GM19372 (cell line): Measurements from ENCODE around the gene GRIA4.
"Not testable (repeated sequence)": the region's sequence is repeated elsewhere in the genome, so short reads cannot be mapped to it uniquely, and the experiment has no call there.

Source experiments
- ATAC-seq: cut with Tn5 transposase; IDR thresholded peaks from one replicate; pipeline ENCODE4 v1.9.1; 2021; ENCODE audit warnings: mild to moderate bottlenecking, low read depth, moderate library complexity; ENCODE audit not compliant: unreplicated experiment

Gene GRIA4

DNA sequence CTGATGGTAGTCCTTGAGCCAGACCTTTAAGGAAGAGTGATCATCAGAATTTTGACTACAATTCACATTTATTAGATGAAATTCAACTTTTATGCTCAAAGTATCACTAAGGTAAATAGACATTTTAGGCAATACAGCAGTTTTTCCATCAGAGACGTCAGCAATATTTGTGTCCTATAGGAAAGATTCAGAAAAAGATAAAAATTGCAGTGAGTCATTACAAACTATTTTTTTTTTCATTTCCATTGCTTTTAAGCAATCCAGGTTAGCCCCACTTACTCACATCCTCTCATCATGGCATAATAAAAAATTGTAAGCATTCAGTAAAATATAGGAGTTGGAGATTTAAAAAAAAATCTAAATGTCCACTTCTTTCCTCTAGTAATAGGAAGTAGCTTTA, 365.3 kb downstream of the GRIA4 start:
- ATAC-seq: no peak

DNA sequence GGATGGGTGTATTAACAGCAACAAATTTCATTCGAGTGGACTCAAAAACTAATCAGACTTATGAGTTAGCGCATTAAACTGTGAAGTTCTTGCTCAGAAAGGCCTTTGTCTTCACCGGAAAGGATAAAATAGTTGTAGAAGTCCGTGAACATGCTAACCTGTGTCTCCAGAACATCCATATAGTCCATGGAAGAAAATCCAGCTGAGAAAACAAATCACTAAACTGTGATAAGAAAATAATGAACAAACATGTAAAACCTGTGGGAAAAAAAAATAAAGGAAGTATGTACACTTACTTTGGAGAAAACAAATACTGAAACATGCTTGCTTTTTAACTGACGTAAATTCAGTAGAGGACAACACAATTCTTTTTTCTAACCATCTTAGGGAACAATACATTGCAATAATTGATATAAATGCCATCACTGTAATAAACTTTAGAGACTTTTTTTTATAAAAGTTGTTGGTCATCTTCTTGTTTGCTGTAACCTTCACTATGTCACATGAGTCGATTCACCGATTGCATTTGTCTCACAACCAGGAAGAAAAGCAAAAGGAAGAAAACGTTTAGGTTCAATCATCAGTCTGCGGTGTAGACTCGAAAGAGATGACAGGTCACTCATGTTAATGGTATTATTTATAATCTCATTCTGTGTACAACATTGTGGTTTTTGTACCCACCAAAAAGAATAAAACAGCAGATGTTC, 370.3 kb downstream of the GRIA4 start:
- ATAC-seq: no peak

DNA sequence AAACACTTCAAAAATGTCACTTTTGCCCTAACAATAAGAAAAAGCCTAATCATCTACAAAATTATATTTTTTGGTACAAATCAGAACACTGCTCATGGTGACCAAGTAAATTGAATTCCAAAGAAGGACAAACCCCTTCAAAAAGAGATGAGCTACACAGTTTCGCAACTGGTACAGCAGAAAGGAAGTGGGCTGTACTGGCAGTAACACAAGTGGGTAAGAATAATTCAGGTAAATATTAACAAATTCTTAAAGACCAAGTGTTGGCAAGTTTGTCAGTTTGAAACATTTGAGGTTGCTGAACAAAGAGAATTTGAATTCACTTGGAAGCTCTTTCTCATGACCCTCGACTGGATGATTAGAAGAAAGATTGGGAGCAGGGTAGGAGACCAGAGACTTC, 376.7 kb downstream of the GRIA4 start:
- ATAC-seq: no peak

DNA sequence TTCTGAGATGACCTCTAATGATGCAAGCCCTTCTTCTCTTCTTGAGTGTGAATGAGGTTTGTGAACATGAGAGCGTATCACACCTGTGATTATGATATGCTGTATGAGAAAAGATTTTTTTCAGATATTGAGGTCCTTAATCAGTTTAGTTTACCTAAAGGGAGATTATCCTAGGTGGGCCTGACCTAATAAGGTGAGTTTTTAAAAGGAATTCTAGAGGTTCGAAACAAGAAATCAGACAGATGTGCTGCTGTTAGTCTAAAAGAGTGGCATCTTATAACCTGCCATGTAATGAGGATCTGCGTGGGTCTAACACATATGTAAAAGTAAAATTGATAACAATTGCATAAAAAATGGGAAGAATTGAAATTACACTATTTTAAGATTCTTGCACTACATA, 378.3 kb downstream of the GRIA4 start:
- no peak for ATAC-seq

DNA sequence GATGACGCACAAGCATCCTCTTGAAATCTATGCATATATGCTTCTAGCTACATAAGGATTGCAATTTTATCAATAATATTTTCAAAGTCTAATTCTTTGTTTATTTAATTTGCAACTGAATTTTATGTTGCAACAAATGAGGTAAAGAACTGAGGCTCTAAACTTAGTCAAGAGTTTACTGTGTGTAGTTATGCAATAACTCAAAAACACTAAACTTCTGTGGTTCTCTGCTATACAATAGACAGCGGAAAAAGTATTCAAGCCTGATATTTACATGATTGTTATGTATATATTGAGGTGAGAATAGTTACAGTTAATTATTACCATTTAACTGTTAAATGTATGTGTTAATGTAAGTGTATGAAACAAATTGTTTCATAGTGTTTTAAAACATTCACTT, 379.3 kb downstream of the GRIA4 start:
- no peak for ATAC-seq

DNA sequence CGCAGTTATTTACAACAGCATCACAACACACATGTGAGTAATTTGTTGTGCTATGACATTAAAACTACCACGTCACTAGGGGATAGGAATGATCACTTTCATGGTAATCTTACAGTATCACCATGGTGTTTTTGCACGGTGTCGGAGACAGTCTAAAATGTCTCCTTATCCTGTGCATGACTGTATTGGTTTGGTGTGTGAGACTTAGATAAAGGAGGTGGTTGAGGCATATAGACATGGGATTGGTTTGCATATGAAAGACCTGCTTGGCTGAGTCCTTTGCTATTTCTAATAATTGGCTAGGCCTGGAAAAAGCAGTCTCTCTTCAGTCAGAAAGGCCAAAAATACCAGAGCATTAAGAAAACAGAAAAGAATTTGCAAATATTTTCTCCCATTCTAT, 382.0 kb downstream of the GRIA4 start:
- ATAC-seq: no peak

DNA sequence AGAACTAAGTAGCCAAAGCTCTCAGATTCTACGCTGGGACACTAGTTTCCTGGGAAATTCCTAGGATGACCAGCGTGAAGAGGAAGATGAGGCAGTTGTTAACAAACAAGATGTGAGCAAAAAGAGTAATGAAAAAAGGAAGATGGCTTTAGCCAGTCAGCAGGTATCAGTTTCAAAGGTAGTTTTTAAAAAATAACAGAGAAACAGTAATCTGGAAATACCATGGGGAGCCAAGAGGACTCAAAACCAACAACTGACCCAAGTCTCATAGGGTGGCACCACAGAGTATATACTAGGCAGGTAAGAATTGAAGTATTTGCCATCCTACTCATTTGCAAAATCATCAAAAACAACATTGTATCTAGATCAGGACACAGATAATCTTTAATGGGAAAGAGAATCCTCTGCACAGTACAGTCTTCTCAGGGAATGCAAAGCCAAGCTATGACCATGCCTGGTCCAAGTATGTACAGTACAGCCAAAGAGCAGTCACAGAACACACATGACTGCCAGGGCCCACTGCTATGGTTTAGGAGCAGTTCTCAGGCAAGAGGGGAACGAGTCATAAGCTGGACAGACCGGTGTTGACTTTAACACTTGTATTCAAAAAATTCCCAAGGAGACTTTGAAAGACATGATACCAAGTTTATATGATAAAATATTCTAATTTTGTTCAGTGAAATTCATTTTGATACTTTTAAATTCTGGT, 391.6 kb downstream of the GRIA4 start:
- no peak for ATAC-seq

DNA sequence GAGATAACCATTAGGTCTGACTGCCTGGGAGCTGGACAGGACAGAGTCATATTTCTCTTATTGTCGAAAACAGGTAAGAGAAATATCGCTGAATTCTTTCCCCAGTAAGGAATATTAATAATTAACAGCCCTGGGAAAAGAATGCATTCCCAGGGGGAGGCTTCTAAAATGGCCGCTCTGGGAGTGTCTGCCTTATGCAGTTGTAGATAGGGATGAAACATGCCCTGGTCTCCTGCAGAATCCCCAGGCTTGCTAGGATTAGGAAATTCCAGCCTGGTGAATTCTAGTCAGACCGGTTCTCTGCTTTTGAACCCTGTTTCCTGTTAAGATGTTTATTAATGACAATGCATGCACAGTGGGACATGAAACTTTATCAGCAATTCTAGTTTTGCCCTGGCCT, 393.2 kb downstream of the GRIA4 start:
- not testable (repeated sequence) for ATAC-seq

DNA sequence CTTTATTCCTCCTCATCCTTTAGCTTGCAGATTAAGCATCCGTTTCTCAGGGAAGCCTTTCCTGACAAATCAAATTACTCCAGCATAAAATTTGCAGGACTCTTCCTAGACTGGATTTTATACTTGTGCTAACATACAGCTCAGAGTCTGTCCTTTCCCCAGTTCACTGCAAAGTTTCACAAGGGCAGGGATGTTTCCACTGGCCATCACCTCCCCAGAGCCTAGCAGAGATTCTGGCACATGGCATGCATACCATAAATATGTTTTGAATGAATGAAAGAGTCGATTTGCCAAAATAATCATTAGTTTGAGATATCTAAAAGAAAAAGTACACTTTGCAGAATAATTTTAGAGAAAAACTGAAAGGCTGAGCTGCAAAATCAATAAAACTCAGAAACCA, 401.6 kb downstream of the GRIA4 start:
- ATAC-seq: no peak

DNA sequence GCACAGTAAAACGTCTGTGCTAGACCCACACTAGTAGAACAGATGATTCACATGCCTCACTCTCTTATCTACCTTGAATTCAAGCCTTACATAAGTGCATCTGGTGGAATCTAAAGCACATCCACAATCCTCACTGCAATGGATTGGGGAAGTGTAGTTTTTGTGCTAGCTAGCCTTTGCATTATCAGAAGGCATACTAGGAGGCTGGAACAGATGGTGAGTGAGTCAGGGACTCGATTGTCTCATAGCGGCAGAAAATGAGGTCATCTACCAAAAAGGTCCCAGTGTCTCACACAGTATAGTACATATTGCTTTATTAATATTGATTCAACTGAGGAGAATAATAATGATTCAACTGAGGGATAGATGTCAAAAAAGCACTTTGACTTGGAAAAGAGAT, 402.9 kb downstream of the GRIA4 start:
- no peak for ATAC-seq

DNA sequence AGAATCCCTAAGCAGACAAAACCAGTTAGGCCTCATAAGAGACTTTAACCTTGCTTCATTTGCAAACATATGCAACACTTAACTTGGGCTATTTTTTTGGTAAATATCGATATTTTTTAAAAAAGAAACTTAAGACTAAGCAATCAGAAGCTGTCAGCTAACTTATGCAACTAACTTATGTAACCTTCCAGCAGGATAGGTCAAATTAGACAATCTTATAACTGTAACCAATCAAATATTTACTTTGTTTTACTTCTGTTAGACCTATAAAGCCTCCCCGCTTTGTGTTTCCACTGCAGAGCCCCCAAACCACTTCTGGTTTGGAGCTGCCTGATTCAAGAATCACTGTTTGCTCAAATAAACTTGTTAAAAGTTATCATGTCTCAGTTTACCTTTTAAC, 404.2 kb downstream of the GRIA4 start:
- ATAC-seq: no peak

DNA sequence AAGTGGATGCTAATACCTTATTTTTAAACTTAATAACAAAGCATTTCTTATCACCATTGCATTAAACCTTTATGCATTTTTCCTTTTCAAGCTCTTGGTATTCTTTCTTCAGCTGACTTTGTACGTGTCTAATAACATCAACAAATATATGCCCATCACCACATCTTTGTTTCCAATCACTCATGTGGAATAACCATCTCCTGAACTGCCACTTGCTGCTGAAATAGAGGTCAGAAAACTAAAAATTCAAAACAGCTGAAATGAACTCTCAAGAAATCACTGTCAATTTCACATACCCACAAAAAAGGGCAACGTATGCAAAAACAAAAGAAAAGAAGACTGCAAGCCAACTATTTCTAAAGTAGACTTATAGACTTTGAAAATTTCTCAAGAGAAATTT, 404.7 kb downstream of the GRIA4 start:
- no peak for ATAC-seq

DNA sequence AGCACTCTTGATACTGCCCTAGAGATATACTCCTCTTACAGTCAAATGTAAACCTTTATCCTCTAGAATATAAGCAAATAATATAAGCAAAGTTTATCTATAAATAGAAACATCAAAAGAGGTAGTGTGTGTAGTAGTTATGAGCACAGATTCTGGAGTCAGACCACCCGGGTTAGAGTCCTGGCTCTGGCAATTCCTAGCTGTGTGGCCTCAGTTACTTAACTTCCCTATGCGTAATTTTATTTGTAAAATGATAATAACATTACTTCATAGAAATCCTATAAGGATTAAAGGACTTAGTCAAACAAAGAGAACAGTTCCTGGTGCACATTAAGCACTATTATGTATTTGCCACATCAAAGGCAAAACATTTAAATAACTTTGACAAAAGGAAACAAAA, 405.2 kb downstream of the GRIA4 start:
- no peak for ATAC-seq

DNA sequence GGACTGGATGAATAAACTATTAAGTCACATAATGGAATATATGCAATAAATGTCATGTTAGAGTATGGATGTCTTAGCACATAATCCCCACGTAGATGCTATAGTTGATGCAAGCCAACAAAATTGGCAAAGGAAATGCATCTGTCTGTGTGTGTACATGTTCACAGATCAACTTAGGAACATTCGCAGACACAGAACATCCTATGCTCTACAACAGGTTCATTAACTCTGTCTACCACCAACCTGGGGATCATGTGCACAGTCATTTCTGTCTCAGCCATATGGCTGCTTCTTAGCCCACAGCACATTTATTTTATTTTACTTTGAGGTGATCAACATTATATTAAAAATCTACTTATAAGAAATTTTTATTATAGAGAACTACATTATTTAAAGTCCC, 407.2 kb downstream of the GRIA4 start:
- no peak for ATAC-seq

DNA sequence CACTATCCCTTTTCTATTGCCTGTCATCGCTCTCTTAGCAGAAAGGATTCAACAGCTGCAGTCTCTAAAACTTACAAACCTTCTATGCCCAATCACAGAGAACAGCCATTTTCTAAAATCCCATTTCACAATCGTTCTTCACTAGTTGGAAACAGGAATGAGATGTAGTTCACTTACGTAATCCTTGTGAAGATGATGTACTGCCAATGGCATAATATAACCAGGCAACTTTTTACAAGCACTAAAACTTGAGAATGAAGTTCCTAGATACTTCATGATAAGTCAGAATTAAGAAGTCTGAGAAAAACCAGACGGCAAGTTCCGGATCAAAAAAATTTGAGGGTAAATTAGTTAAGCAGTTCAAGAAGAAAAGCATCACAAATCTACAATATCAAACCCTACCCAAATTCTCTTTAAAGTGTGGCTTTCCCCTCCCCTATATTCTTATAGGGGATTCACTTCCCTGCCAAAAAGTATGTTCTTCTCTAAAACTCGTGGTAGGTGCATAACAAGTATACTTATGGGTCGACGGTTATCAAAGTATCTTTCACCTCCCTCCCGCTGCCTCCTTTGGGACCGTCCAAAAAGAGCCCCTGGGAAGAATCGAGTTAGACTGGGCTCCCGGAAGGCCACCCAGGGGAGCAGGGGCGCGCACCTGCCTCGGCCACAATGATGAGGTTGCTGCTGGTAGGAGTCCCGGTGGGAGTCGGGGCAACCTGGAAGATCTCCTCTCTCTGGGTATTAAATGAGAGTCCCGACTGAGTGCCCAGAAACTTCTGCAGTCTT, 411.5 kb downstream of the GRIA4 start:
- ATAC-seq: peak; percentile 16

DNA sequence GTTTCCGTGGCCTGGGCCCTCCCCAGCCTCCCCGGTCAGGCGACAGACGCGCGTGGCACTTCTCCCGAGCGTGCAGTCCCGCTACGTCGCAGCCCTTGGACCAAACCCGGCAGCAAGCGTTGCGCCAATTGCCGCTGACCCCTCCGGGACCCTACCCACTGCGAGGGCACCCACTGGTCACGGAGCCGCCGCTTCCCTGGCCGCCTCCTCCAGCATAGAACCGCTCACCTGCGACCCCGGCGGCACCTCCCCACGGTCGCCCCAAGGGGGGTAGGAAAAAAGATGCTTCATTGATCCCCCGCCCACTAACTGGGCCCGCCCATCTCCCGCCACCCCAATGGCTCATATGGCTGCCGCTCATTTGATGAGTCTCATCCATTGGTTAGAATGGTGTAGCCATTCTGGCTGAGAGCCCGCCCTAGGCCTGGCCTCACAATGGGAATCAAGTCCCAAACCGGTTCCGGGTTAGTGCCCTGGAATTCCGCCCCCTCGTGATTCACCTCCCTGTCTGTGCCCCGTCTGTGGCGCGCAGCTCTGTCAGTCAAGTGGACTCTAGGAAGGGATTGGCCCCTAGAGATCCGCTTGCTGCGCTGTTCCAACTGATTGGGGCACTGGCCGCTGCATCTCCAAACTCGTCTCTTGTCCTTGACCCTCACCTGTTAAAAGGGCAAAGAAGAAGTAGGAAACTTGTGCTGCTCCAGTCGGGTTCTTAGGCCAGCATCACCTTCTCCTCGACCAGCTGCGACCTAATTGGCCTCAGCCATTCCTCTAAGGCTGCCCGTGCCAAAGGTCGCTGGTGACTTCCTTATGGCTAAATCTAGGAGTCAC, 412.3 kb downstream of the GRIA4 start, which contains the start of gene MSANTD4:
TSS of gene MSANTD4 (minus strand) at position 274 of the 828 bp plus-strand sequence. CDS start 11,323 bp downstream, outside the sequence.
- peak; percentile 93 for ATAC-seq

DNA sequence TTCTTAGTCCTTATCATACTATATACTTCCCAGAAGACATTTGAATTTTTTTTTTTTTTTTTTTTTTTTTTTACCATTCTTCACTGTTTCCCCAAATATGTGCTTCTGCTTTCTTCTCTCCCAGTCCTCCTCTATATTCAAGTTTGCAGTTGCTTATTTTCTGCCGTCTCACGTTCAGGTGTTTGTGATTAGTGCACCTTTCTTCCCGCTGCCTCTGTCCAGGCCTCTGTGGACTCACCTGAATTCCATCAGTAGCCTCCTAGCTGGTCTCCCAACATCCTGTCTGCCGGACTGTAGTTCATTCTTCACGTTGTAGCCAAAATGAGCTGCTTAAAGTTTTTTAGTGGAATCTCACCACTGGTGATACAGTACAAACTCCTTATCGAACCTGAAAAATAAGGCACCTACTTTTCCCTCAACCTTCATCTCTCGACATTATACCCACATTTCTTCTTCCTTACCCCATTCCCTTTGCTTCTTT, 413.0 kb downstream of the GRIA4 start:
- ATAC-seq: no peak

DNA sequence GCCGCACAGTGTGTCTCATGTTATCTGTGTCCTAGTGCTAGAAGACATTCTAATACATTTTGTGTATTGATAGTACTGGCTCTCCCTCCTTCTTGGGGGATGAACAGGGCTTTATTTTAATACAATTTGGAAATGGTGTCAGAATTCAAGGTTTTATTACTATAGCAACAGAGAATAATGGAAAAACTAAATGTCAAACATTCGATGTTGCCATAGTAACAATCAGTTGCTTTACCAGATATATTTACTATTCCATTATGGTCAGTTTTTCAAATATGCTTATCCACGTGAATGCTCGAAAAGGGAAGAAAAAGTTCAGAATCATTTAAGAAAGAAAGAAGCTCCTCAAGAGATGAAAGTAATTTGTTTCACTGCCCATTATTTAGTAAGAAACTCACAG, 420.7 kb downstream of the GRIA4 start:
- ATAC-seq: no peak

DNA sequence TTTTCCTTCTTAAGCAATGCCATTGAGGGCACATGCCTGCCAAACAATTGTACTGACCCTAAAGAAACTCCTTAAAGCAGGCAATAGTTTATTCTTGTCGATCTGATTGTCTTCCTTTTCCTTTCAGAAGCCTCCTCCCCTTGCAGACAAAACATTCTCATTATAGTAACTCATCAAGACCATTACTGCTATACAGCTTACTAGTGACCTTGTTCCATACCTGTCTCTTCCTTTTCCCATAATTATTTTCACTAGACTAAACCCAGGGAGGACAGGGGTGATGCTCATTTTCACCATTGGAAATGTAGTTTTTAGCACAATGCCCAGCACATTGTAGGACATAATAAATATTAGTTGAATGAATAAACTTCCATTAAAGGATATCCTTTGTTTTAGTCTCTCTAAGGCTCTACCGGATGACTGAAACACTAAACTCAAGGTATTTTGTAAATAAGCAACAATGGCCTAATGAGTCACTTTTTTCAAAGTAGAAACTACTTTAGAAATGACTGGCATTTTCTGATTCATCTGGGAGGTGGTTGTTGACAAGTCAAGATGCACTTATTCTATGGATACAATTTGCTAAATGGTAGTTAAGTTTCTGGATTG, 421.4 kb downstream of the GRIA4 start:
- ATAC-seq: no peak
